Keratinocyte (primary cell): ENCODE data around the gene BAHCC1. TPM values are rescaled to one million over a fixed set of nuclear protein-coding genes. Genes with fewer than 3 reads are reported as not detected.
A peak's percentile ranks its signal among the peaks of the same experiment; 100 is the strongest.
"Not testable (repeated sequence)": the region's sequence is repeated elsewhere in the genome, so short reads cannot be mapped to it uniquely, and the experiment has no call there.

ENCODE experiments used
- DNase-seq: peaks from one replicate; pipeline ENCODE4 v3.0.0-alpha.2; 2011; ENCODE audit warnings: low read depth, missing footprints, low spot score
- FAIRE-seq: peaks from 2 replicates; lab custom pipeline; 2011; peaks lifted over from hg19 to GRCh38; lab: Jason Lieb, UNC
- H2AFZ ChIP-seq: 2 replicates; pipeline ENCODE4 v1.6.0; 2012; ENCODE audit warnings: low read length, control low read depth, inconsistent platforms; ENCODE audit not compliant: control insufficient read depth
- H3K27ac ChIP-seq: 2 replicates; pipeline ENCODE4 v1.5.1; 2011; ENCODE audit warnings: low read length; ENCODE audit not compliant: control insufficient read depth, insufficient read depth
- H3K27me3 ChIP-seq: 3 replicates; pipeline ENCODE4 v1.6.0; 2011; ENCODE audit warnings: low read length; ENCODE audit not compliant: control insufficient read depth, insufficient read depth; ENCODE audit errors: extremely low read depth
- H3K36me3 ChIP-seq, 2 experiments: 2 replicates in 1 of 2; 3 replicates in 1 of 2; pipeline ENCODE4 v1.5.1; 2011; ENCODE audit warnings: low read length in 2 of 2, mild to moderate bottlenecking in 1 of 2; ENCODE audit not compliant: control insufficient read depth in 2 of 2, insufficient read depth in 2 of 2; ENCODE audit errors: extremely low read depth in 1 of 2
- H3K4me1 ChIP-seq: 3 replicates; pipeline ENCODE4 v1.5.1; 2011; ENCODE audit warnings: low read length; ENCODE audit not compliant: control insufficient read depth, insufficient read depth; ENCODE audit errors: extremely low read depth
- H3K4me2 ChIP-seq: 3 replicates; pipeline ENCODE4 v1.6.0; 2011; ENCODE audit warnings: low read depth, low read length; ENCODE audit not compliant: control insufficient read depth, insufficient read depth; ENCODE audit errors: extremely low read depth
- H3K4me3 ChIP-seq, 3 experiments: fragments of 200-600 bp in 1 of 3; sonication (generic) in 1 of 3; 2 replicates in 2 of 3; 3 replicates in 1 of 3; pipeline ENCODE4 v1.5.1; 2011 to 2016; ENCODE audit warnings: low read length in 3 of 3, mild to moderate bottlenecking in 3 of 3, control low read depth in 2 of 3, inconsistent platforms in 1 of 3, low read depth in 1 of 3, mixed read lengths in 1 of 3, mixed run types in 1 of 3, moderate library complexity in 1 of 3; ENCODE audit not compliant: control insufficient read depth in 2 of 3, insufficient read depth in 2 of 3; ENCODE audit errors: extremely low read depth in 1 of 3
- H3K79me2 ChIP-seq: 2 replicates; pipeline ENCODE4 v1.6.0; 2012; ENCODE audit warnings: low read length; ENCODE audit not compliant: control insufficient read depth, insufficient read depth
- H3K9ac ChIP-seq: 3 replicates; pipeline ENCODE4 v1.6.0; 2011; ENCODE audit warnings: low read length; ENCODE audit not compliant: control insufficient read depth, insufficient read depth; ENCODE audit errors: extremely low read depth
- H3K9me1 ChIP-seq: 3 replicates; pipeline ENCODE4 v1.6.0; 2011; ENCODE audit warnings: low read length; ENCODE audit not compliant: control insufficient read depth, insufficient read depth; ENCODE audit errors: extremely low read depth
- H3K9me3 ChIP-seq: 2 replicates; pipeline ENCODE4 v1.5.1; 2012; ENCODE audit warnings: low read depth, low read length; ENCODE audit not compliant: control insufficient read depth
- H4K20me1 ChIP-seq: 3 replicates; pipeline ENCODE4 v1.6.0; 2011; ENCODE audit warnings: low read length; ENCODE audit not compliant: control insufficient read depth, insufficient read depth; ENCODE audit errors: extremely low read depth
- EZH2 ChIP-seq: IDR thresholded peaks from one replicate; pipeline ENCODE4 v1.6.1; 2012; ENCODE audit warnings: inconsistent platforms, mild to moderate bottlenecking, low read length, moderate library complexity
- dilution Hi-C: fragments of 300-500 bp; cut with MboI; formaldehyde crosslinking; loops from one replicate; pipeline ENCODE4 v1.7.0; 2020; ENCODE audit warnings: low sequenced_read_pairs; ENCODE audit not compliant: extremely low pct_ligation_motif_present
- polyA plus RNA-seq, 5 experiments: library from polyadenylated mRNA; depleted of rRNA in 3 of 5; stranded (reverse) in 3 of 5; stranded (forward) in 1 of 5; unstranded in 1 of 5; fragments of >200 nt; gene quantifications; 1 replicate in 1 of 5; 2 replicates in 3 of 5; 3 replicates in 1 of 5; pipeline versions ENCODE4 v1.2.1 to v1.2.3, GENCODE V29; 2011 to 2012; ENCODE audit warnings: missing spikeins in 2 of 5, low read depth in 1 of 5, low replicate concordance in 1 of 5
- TF ChIP-seq, protein P1 (sequence below), 3 experiments: IDR thresholded peaks in 1 of 3; conservative IDR thresholded peaks in 1 of 3; optimal IDR thresholded peaks in 1 of 3; 2 replicates in 2 of 3; 3 replicates in 1 of 3; pipeline versions ENCODE3 to v1.5.1; 2011; ENCODE audit warnings: low read length in 3 of 3, mild to moderate bottlenecking in 3 of 3, moderate library complexity in 2 of 3, control low read depth in 1 of 3, inconsistent platforms in 1 of 3; ENCODE audit not compliant: insufficient read depth in 2 of 3; ENCODE audit errors: extremely low read depth in 1 of 3

BAHCC1 gene
- polyA plus RNA-seq, 1 donor (not counting 4 experiments of a cell fraction or from before 2014, with no cell fraction given) = 0.52 TPM

DNA sequence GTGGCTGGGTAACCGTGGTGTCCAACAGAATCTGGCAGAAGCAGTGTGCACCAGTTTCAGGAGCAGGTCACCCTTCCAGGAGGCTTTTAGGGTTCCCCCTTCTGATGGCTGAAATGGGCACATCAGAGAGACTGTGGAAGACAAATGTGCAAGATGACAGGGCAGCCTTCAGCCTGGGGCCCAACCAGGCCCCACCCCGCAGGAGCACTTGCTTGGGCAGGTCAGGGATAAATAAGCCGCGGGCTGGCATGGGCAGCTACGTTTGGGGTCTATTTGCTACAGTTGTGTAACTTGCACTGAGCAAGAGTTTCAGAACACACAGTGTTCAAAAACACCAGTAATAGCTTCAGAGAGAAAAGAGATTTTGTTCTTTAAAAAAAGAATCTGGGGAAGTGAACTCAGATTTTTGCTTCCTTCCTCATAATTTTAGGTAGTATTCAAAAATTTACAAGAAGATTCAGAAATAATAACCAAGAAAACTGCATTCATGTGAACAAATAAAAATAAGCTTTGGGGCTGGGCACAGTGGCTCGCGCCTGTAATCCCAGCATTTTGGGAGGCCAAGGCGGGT, 44.9 kb upstream of the BAHCC1 start:
- Histone ChIP-seq H4K20me1 (no peaks in the 10 kb centered on the region), H3K79me2 (no peaks in the 10 kb centered on the region), H3K9ac (no peak overlapping the region), H3K4me2 (peak overlapping the region; percentile 70), H3K36me3 (no peaks in the 10 kb centered on the region), H3K9me1 (no peaks in the 10 kb centered on the region), H3K27ac (no peak overlapping the region), H3K9me3 (no peaks in the 10 kb centered on the region), H3K27me3 (no peaks in the 10 kb centered on the region), H2AFZ (peak overlapping the region; percentile 77), H3K4me3 (no peak overlapping the region), H3K4me1 (peaks cover 19% of the 10 kb centered on the region)
- dilution Hi-C loops = no loop called here
- DNase-seq (no peak), FAIRE-seq (no peak)
- TF ChIP-seq, protein P1, sequence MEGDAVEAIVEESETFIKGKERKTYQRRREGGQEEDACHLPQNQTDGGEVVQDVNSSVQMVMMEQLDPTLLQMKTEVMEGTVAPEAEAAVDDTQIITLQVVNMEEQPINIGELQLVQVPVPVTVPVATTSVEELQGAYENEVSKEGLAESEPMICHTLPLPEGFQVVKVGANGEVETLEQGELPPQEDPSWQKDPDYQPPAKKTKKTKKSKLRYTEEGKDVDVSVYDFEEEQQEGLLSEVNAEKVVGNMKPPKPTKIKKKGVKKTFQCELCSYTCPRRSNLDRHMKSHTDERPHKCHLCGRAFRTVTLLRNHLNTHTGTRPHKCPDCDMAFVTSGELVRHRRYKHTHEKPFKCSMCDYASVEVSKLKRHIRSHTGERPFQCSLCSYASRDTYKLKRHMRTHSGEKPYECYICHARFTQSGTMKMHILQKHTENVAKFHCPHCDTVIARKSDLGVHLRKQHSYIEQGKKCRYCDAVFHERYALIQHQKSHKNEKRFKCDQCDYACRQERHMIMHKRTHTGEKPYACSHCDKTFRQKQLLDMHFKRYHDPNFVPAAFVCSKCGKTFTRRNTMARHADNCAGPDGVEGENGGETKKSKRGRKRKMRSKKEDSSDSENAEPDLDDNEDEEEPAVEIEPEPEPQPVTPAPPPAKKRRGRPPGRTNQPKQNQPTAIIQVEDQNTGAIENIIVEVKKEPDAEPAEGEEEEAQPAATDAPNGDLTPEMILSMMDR (optimal IDR thresholded peaks at IDR 0.05 in 1 of 3, IDR thresholded peaks at IDR 0.05 in 1 of 3, conservative IDR thresholded peaks at IDR 0.05 in 1 of 3; ENCODE audit: extremely low read depth in 1 of 3, insufficient read depth in 2 of 3, low read length in 3 of 3) = no peak
- TF ChIP-seq EZH2 = no peak

GRCh38 chr17:81351329-81352052, 43.8 kb upstream of the BAHCC1 start:
- H3K27me3 ChIP-seq, H3K4me2 ChIP-seq, H3K36me3 ChIP-seq, H2AFZ ChIP-seq, dilution Hi-C loops, H3K9me3 ChIP-seq, H3K4me3 ChIP-seq, H3K9ac ChIP-seq, H3K79me2 ChIP-seq, H3K9me1 ChIP-seq, DNase-seq, H3K27ac ChIP-seq, H4K20me1 ChIP-seq, FAIRE-seq: not testable (repeated sequence)
- H3K4me1 ChIP-seq = peaks cover 18% of the 10 kb centered on the region

DNA sequence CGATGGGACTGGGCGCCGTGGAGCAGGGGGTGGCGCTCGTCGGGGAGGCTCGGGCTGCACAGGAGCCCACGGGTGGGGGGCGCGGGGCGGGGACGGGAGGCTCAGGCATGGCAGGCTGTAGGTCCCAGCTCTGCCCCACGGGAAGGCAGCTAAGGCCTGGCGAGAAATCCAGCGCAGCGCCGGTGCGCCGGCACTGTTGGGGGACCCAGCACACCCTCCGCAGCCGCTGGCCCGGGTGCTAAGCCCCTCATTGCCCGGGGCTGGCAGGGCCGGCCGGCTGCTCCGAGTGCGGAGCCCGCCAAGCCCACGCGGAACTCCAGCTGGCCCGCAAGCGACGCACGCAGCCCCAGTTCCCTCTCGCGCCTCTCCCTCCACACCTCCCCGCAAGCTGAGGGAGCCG, 43.2 kb upstream of the BAHCC1 start:
- H3K9me1 ChIP-seq, H4K20me1 ChIP-seq, H3K27ac ChIP-seq, H3K79me2 ChIP-seq, dilution Hi-C loops, DNase-seq, H3K27me3 ChIP-seq, H3K9ac ChIP-seq, H3K36me3 ChIP-seq, FAIRE-seq, H3K4me2 ChIP-seq, H3K9me3 ChIP-seq, H3K4me3 ChIP-seq, H2AFZ ChIP-seq: not testable (repeated sequence)
- peaks cover 12% of the 10 kb centered on the region for H3K4me1 ChIP-seq
